HG03060 (cell line): Measurements from ENCODE around the gene ZDHHC19.
"Not testable (repeated sequence)": the region's sequence is repeated elsewhere in the genome, so short reads cannot be mapped to it uniquely, and the experiment has no call there.

Source experiments
- ATAC-seq: cut with Tn5 transposase; IDR thresholded peaks from one replicate; pipeline ENCODE4 v1.9.1; 2021; ENCODE audit warnings: low read depth, moderate number of reproducible peaks; ENCODE audit not compliant: unreplicated experiment

ZDHHC19 gene

GRCh38 chr3:196225763-196226364 lies 14.7 kb upstream of the ZDHHC19 start:
- no peak for ATAC-seq

- ATAC-seq: no peak
Observed at GRCh38 chr3:196225086-196225485, 13.9 kb upstream of the ZDHHC19 start.

- no peak for ATAC-seq
Observed at GRCh38 chr3:196222876-196223595, 11.8 kb upstream of the ZDHHC19 start.

- no peak for ATAC-seq
Observed at GRCh38 chr3:196220991-196221390, 9.8 kb upstream of the ZDHHC19 start.

GRCh38 chr3:196220587-196220986 lies 9.4 kb upstream of the ZDHHC19 start:
- no peak for ATAC-seq

- ATAC-seq: no peak
Observed at GRCh38 chr3:196219970-196220311, 8.7 kb upstream of the ZDHHC19 start.

- ATAC-seq: no peak
Observed at GRCh38 chr3:196219194-196219969, 8.2 kb upstream of the ZDHHC19 start.

GRCh38 chr3:196218155-196218712 lies 7.0 kb upstream of the ZDHHC19 start:
- no peak for ATAC-seq

- no peak for ATAC-seq
Observed at GRCh38 chr3:196217307-196218154, 6.3 kb upstream of the ZDHHC19 start.

GRCh38 chr3:196216681-196217211 lies 5.5 kb upstream of the ZDHHC19 start:
- no peak for ATAC-seq

GRCh38 chr3:196216089-196216564 lies 4.9 kb upstream of the ZDHHC19 start, which contains the start of gene SLC51A:
SLC51A (plus strand) TSS chr3:196216534; CDS start chr3:196216713, 179 bp downstream.
- ATAC-seq: no peak

- ATAC-seq: no peak
Observed at GRCh38 chr3:196215493-196216020, 4.4 kb upstream of the ZDHHC19 start.

- no peak for ATAC-seq
Observed at GRCh38 chr3:196214783-196215441, 3.7 kb upstream of the ZDHHC19 start.

- not testable (repeated sequence) for ATAC-seq
Observed at GRCh38 chr3:196209944-196210672, 1.1 kb downstream of the ZDHHC19 start.

- ATAC-seq: no peak
Observed at GRCh38 chr3:196208942-196209695, 2.1 kb downstream of the ZDHHC19 start.

GRCh38 chr3:196207833-196208607 lies 3.2 kb downstream of the ZDHHC19 start:
- ATAC-seq: no peak
